GM21786 (cell line): ENCODE measurements around the gene ASPA.
"Not testable (repeated sequence)": the region's sequence is repeated elsewhere in the genome, so short reads cannot be mapped to it uniquely, and the experiment has no call there.

ENCODE experiments used
- ATAC-seq: cut with Tn5 transposase; IDR thresholded peaks from one replicate; pipeline ENCODE4 v1.9.1; 2021; ENCODE audit not compliant: unreplicated experiment

ASPA gene

DNA sequence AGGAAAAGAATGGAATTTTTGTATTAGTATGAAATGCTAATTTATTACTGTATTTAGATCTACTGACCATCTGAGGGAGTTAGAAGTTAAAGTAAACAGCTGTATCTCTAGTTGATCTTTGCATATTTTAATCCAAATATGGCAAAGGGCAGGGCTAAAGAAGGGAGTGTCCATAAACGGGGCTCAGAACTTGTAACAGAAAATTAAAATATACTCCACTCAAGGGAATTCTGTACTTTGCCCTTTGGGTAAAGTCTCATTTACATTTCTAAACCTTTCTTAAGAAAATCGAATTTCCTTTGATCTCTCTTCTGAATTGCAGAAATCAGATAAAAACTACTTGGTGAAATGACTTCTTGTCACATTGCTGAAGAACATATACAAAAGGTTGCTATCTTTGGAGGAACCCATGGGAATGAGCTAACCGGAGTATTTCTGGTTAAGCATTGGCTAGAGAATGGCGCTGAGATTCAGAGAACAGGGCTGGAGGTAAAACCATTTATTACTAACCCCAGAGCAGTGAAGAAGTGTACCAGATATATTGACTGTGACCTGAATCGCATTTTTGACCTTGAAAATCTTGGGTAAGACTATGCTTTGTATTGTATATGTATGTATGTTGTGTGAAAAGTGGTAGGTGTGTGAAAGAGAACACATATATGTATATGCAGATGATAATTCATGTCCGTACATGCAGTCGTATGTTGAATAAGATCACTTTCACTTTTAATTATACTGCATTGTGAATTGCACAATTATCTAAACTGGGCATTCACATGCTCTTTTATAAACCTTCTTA, at the start of gene ASPA:
Gene ASPA (plus strand): TSS at position 186 of the 799 bp plus-strand sequence. CDS start 163 bp downstream, at position 349.
- no peak for ATAC-seq

GRCh38 chr17:3433215-3433614, 42.6 kb upstream of the ASPA start:
- not testable (repeated sequence) for ATAC-seq

GRCh38 chr17:3433741-3434140, 42.1 kb upstream of the ASPA start, which contains the start of gene OR1E2:
Gene OR1E2, minus strand, starts transcription at chr17:3433841. Its CDS starts 0 bp downstream, at chr17:3433841.
- ATAC-seq: no peak

DNA sequence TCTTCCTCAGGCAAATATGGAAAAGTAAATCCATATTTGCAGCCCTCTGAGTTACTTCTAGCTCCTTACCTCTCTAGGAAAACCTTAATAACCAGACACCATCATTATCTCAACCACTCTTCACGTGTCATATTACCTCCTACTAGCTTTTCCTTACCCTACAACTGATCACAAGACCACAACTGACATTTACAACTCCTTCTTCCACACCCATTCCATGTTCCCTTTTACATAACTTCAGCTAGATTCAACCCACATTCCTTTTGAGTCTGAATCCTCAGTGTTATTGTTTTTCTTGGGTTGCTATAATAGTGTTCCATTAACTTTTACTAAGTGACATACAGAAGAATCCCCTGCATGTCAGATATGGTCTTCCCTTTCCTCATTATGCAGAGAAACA, 37.4 kb upstream of the ASPA start:
- ATAC-seq: no peak

DNA sequence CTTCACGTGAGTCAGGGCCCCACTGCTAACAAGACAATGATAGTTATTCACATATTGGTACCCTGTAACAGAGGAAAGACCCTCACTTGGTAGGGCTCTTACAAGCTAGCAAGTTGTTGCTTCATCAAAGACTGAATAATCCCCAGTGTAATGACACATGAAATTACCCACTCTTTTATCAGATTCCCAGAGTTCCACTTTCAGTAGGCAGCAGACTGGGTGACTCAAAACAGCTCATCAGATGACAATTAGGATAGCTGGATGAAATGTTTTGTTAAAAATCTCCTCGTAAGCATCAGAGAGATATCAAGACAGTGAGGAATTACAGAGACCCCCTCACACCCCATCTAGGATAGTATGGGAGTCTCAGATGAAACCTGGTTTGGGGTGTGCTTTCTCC, 35.3 kb upstream of the ASPA start:
- no peak for ATAC-seq

DNA sequence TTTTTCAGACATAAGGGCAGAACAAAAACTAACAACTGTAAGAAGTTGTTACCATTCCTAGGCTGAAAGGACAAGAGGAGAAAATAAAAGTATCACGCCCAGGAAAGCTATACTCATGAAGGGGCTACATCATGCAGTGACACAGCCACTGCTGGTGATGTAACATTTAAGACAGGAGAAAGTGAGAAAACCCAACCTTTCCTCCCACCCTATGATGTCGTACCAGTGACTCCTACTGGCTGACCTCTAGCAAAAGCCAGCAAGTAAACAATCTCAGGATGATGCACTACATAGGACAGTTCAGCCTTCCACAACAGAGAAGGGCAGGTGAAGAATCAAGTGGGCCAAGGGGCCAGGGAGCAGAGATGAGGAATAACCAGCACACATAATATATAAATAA, 28.2 kb upstream of the ASPA start:
- ATAC-seq: no peak

DNA sequence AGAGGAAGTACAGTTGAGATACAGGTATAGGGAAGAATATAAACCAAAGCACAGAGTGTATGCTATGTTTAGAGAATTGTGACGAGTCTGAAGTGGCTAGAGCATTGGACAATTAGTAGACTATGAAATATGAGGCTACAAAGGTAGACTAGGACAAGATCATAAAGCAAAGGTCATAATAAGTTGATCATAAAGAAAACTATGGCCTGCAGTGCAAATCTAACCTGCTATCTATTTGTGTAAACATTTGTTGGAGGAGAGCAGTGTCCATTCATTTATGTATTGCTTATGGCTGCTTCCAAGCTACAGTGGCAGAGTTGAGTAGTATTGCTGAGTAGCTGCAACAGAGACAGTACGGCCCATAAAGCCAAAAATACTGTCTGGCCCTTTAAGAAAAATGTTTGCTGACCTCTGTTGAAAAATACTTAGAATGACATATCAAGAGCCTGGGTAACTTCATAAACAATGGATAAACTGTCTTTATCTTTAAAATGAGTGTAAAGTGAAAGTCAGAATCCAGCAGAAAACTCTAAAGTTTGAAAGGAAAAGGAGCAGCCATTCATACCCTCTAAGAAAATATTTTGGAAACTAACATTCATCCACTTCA, 27.6 kb upstream of the ASPA start:
- ATAC-seq: no peak

DNA sequence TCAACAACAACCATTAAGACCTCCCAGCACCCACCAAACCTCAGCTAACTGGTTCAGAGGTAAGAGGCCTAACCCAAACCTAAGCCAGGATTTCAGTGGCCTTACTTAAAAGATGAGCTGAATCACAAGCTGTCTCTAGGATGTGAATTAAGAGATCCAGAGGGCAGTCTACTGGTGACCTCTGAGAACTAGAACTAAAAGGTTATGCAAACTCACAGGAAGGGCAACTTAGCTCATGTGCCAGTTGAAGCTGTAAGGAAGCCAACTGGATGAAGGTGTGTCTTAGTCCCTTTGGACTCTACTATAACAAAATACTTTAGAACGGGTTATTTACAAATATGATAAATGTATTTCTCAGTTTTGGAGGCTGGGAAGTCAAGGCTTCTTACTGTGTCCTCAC, 9.4 kb upstream of the ASPA start:
- ATAC-seq: not testable (repeated sequence)

GRCh38 chr17:3469529-3469928, 6.3 kb upstream of the ASPA start:
- no peak for ATAC-seq

DNA sequence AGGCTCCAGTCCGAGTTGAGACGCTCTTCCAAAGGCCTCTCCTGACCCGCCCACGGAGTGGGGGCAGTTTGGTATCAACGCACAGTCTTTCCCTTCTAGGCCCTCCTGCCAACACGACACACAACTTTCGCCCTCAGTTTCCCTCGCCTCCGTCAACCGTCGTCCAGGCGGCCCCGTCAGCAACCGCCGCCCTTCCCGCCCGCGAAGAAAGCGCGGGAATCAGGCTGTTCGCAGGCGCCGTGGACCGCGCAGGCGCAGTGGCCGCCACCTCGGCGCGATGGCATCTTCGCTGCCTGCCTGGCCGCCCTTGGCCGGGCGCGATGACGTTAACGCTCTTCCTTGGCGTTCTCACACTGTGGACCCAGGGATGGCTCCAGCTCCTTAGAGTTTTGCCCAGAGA, 4.2 kb upstream of the ASPA start, which contains the start of gene SPATA22:
Gene SPATA22 (minus strand): TSS at position 221 of the 400 bp plus-strand sequence. CDS start 2,494 bp downstream, outside the sequence.
- no peak for ATAC-seq

DNA sequence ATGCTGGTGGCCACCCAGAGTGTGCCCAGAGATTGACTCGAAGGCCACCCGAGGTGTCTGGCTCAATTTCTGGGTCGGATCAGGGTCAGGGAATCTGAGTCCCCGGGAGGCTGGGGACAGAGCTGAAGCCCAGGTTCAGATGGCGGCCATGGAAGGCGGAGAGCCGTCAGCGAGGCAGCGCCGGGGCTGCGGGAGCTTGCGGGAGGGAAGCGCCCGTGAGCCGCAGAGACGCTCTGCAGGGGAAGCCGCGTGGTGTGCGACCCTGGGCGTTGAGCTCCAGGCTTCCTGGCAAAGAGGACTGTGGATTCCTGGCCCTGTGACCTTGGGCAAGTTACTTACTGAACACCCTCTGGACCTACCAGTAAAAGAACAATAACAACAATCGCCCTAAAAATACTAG, 3.7 kb upstream of the ASPA start:
- ATAC-seq: no peak

DNA sequence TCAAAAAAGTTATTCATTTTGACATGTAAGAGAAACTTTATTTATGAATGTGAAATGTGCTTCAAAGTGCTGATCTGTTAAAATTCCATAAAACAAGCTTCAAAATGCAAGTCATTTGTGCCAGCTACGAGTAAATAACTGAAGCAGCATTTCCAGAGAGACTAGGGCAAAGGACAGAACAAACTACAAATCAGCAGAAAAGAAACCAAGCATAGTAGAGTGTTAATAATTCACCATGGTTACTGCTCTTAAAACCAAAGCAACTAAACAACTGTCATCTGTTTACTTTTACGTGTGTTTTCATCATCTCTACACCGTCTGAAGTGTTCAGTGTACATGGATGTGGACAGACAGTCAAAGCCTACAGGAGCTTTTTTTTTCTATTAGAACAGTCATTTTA, 1.6 kb upstream of the ASPA start:
- ATAC-seq: no peak

GRCh38 chr17:3475251-3475685, 529 bp upstream of the ASPA start:
- ATAC-seq: no peak

- ATAC-seq: no peak
These were observed 4.2 kb downstream of the ASPA start for GRCh38 chr17:3479988-3480387.

GRCh38 chr17:3482852-3483251, 7.1 kb downstream of the ASPA start:
- ATAC-seq: no peak

DNA sequence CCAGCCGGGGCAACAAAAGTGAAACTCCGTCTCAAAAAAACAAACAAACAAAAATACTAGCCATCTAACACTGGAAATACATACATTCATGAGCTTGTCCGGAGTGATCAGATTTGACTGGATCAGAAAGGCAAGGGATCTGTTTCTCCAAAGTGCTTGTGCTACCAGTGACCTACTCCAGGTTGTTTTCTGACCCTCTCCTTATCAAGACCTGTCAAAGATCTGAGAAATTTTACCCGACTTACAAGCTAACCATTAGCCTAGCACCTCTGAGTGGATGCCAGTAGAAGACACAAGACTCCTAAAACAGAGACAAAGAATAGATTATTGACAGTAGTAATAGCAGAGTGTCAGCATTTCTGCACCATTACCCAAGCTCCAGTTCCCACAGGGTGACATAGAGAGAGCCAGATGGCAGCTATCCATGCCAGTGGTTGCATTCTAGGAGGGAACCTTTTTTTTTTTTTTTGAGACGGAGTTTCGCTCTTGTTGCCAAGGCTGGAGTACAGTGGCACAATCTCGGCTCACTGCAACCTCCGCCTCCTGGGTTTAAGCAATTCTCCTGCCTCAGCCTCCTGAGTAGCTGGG, 9.8 kb downstream of the ASPA start:
- ATAC-seq: no peak

DNA sequence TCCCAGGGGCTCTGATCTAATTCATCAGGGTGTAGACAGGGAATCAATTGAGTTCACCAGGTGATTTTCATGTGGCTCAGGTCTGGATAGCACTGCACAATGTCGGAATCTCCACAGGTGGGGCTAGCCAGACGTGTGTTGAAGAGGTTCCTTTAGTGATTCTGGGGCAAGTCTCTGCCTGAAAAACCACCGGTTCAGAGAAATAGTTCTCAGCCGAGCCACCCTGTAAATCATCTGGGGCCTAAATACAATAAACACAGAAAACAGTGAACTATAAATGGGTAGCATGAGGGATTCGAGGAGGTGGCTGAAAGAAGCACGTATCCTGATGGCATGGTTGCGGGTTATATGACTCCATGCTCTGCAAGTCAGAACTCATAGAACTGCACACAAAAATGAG, 21.3 kb downstream of the ASPA start:
- no peak for ATAC-seq

- no peak for ATAC-seq
These were observed 25.5 kb downstream of the ASPA start for GRCh38 chr17:3501344-3501743.

DNA sequence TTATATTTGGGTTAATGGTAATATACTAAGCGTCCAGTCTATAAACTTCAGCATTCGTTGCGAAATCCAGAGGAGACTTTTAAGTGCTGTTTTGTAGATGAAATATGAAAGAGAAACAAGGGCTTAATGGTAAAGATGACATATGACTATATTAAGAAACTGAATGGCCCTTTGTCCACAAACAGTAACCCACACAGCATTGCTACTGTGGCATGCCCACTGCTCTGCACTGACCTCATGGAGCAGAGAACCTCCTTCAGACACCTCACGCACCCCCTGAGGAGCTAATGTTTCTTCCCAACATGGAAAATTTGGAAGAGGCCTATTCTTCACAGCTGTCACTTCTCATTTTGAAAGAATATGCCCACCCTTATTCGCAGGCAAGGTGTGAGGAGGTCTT, 26.7 kb downstream of the ASPA start:
- ATAC-seq: no peak

- no peak for ATAC-seq
These were observed 27.5 kb downstream of the ASPA start for GRCh38 chr17:3503285-3503684.

DNA sequence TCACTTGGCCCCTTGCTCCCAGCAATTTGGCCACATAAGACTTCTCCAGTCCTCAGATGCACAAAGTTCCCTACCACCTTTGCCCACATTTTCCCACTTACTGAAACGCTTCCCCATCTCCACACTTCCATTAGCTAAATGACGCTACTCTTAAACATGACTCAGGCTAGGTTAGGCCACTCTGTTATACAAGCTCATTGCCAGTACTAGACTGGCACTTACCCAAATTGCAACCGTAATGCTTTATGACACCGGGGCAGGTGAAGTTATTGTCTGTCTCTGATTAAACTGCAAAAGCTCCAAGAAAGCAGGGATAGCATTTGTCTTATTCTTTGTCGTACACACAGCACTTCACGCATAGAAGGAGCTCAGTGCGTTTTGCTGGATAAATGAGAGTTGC, 29.2 kb downstream of the ASPA start:
- no peak for ATAC-seq

- no peak for ATAC-seq
These were observed 30.3 kb downstream of the ASPA start for GRCh38 chr17:3506054-3506453.
